SW 1271 (cell line): ENCODE results near the gene AARSD1.
"Not testable (repeated sequence)": the region's sequence is repeated elsewhere in the genome, so short reads cannot be mapped to it uniquely, and the experiment has no call there.

Source experiments
- DNase-seq, 2 experiments: peaks; one replicate each; lab custom pipeline; 2025; lab: John Stamatoyannopoulos, UW

Gene AARSD1

DNA sequence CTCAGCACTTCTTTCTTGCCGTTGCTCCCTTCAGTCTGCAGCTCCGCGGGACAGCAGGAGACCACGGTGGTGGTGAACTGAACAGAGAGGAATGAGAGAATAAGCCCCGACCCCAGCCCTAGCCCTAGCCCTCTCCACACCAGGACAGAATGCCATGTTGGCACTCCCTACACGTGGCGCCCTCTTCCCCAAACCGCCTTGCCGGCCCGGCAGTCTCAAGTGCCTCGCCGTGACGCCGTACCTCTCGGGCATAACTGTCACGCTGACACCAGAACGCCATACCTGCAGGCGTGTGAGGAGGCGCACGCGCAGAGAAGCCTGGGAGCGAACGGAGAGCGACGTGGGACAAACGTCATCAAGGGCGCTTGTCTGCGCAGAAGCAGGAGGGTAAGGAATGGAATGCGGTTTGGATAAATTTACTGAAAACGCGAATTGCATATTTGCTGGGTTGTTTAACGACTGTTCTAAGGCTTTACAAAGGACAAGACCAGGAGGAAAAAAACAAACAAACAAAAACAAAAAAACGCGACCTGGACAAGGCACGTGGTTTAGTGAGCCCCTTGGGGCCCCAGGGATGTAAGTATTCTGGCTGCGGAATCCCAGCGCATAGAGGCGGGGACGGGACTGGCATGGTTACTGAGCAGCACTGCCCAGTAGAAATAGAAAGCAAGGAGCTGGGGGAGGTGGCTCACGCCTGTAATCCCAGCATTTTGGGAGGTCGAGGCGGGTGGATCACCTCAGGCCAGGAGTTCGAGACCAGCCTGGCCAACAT, at the start of gene AARSD1:
Gene AARSD1, minus strand, starts transcription at position 294 of the 772 bp plus-strand sequence. Its CDS starts 14 bp downstream, at position 280.
- peak; percentile 83 to 94 for DNase-seq

GRCh38 chr17:43013296-43013695, 49.0 kb upstream of the AARSD1 start:
- no peak for DNase-seq

- no peak for DNase-seq
These were observed 47.6 kb upstream of the AARSD1 start for GRCh38 chr17:43011728-43012472.

GRCh38 chr17:43010667-43011308, 46.5 kb upstream of the AARSD1 start:
- no peak for DNase-seq

- DNase-seq = peak; percentile 52 to 78
These were observed 42.6 kb upstream of the AARSD1 start, which contains the start of gene IFI35 for GRCh38 chr17:43006639-43007551. IFI35 (plus strand) TSS chr17:43006784; CDS start chr17:43006948, 164 bp downstream.

DNA sequence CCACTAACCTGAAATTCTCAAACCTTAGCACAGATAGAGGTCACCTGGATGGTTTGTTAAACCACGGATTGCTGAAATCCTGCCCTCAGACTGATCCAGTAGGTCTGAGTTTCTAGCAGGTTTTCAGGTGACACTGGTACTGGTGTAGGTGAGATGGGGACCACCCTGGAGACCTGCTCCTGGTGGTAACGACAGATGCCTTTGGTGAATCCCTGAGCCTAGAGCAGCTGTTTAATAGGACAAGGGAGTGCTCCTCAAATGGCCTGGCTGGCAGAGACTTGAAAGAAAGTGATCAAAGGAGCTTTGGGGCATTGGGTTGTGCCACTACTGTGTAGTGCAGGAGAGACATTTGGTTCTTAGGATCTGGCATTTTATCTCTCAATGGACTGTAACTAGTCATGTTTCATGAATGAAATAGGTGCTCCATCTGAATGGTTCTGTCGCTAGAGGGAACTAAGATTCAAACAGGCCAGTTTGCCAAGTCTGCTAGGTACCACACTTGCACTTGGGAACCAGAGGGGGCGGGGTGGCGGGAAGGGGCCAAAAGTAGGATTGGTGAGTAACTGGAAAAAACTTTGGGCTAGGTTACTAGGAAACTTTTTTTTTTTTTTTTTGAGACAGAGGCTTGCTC, 39.4 kb upstream of the AARSD1 start:
- DNase-seq = peak; percentile 47 to 74

DNA sequence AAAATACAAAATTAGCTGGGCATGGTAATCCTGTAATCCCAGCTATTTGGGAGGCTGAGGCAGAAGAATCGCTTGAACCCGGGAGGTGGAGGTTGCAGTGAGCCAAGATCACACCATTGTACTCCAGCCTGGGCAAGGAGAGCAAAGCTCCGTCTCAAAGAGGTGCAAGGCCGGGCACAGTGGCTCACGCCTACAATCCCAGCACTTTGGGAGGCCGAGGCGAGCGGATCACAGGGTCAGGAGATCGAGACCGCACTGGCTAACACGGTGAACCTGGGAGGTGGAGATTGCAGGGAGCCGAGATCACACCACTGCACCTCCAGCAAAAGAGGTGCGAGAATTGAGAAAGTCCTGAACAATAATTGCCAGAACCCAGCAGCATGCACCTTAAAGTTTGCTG, 36.6 kb upstream of the AARSD1 start:
- DNase-seq = not testable (repeated sequence)

- no peak for DNase-seq
These were observed 34.8 kb upstream of the AARSD1 start for GRCh38 chr17:42999003-42999525.

GRCh38 chr17:42997984-42998938, 34.0 kb upstream of the AARSD1 start, which contains the start of gene RPL27:
RPL27 (plus strand) TSS chr17:42998419; CDS start chr17:42998751, 332 bp downstream.
- DNase-seq = peak; percentile 98 to 100

DNA sequence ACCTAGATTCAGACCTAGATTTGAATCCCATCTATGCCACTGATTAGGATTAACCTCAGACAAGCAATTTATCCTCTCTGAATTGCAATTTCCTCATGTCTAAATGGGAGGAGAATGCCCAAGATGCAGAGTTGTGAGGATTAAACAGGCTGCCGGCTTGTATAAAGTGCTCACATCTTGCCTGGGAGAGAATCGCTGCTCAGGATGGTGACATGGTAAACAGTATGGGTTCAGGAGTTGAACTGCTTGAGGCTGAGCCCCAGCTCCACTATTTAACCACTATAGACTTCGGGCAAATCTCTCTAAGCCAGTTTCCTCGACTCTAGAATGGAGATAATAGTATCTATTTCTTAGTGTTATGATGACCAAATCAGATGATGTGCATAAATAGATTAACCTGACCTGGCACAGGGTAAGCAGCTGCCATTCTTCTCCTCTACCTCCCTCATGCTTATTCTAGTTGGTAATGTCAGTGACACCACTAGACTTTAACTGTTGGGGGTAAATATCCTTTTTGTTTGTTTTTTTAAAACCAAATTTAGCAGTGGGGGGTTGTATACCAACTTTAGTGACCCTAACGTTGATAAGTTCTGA, 33.2 kb upstream of the AARSD1 start:
- DNase-seq = no peak

GRCh38 chr17:42993913-42994312, 29.7 kb upstream of the AARSD1 start:
- not testable (repeated sequence) for DNase-seq

DNA sequence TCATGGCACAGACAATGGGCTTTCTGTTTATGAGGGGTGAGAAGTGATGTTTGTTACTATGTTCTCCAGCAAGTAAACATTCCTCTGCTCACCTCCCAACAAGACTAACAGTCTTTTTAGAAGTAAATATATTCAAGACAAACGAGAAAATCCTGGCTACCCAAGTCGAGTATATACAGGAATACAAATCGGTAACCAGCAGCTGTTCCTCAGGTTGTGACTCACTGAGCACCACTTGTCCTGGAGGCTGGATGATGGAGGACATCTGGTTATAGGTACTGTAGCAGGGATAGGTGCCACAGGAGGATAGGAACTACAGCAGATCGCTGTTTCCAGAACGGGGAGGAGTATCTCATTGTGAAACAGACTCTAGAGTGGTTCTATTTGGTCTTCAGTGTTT, 28.6 kb upstream of the AARSD1 start:
- DNase-seq = no peak

DNA sequence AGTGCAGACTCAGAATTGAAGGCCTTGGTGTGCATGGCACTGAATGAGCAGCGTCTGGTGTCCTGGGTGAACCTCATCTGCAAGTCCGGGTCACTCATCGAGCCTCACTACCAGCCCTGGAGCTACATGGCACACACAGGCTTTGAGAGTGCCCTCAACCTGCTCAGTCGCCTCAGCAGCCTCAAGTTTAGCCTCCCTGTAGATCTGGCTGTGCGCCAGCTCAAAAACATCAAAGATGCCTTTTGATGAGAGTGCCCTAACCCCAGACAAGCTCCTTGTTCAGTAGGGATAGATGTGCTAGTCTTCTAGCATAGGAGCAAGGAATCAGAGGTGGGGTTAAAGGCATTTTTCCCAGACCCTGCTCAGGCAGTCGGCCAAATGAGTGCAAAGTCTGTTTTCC, 27.2 kb upstream of the AARSD1 start:
- no peak for DNase-seq

GRCh38 chr17:42989726-42990652, 25.7 kb upstream of the AARSD1 start:
- peak in 1 of 2 experiments; percentile 22 for DNase-seq

DNA sequence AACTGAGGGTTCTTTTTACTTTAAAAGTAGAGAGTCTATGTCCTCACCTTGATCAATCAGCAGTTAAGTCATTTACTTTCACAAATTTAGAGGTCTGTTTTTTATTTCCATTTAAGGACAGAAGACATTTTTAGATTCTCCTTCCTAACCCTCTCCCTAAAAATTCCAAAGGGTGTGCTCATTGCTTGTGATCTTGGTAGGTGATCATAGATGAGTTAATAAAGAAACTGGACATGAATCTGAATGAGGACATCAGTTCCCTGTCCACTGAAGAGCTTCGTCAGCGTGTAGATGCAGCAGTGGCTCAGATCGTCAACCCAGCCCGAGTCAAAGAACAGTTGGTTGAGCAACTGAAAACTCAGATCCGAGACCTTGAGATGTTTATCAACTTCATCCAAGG, 24.9 kb upstream of the AARSD1 start:
- DNase-seq = no peak

- DNase-seq = no peak
These were observed 21.0 kb upstream of the AARSD1 start for GRCh38 chr17:42985225-42985624.

- no peak for DNase-seq
These were observed 18.0 kb upstream of the AARSD1 start for GRCh38 chr17:42982266-42982665.
